ENCODE results near the gene RNF111. TPM values are rescaled to one million over a fixed set of nuclear protein-coding genes. Genes with fewer than 3 reads are reported as not detected.

RNF111 gene
- total and polyA plus RNA-seq, 2 of the 13 experiments (the other 11 are each of a cell fraction or from before 2014, with no cell fraction given) = 12.1 to 23.1 TPM

- H3K9me3 ChIP-seq (ENCODE audit: low read length) = no peaks in the 10 kb centered on the region
- BruUV-seq (replicated peaks) = no TSS peak
- intact Hi-C loops (cut with micrococcal nuclease; ENCODE audit: unreplicated experiment) (no loop called here), in situ Hi-C loops (cut with HindIII; ENCODE audit: extremely low pct_ligation_motif_present, low pct_unique_long_range_greater_than_20kb) (no loop called here)
- peaks cover 18 to 77% of the 10 kb centered on the region in 2 experiments for H3K36me3 ChIP-seq (replicated peaks in 1 of 2; ENCODE audit: control insufficient read depth in 1 of 2, insufficient read depth in 2 of 2, low read length in 2 of 2)
- H3K9ac ChIP-seq (ENCODE audit: insufficient read depth, low read depth, low read length) = no peak overlapping the region
- 94% methylated on average over 4 of the region's 4 CpGs for WGBS (ENCODE audit: low lambda C conversion rate)
- TF ChIP-seq NRL (CRISPR knock-in tag; IDR thresholded peaks at IDR 0.05; ENCODE audit: borderline replicate concordance) (no peak), YEATS4 (CRISPR knock-in tag; IDR thresholded peaks at IDR 0.05; ENCODE audit: borderline replicate concordance) (no peak), ARID3A (IDR thresholded peaks at IDR 0.05; ENCODE audit: low read depth, low read length) (no peak), ZNF33A (CRISPR knock-in tag; IDR thresholded peaks at IDR 0.05; ENCODE audit: borderline replicate concordance) (no peak), ZSCAN5A (CRISPR knock-in tag; IDR thresholded peaks at IDR 0.05; ENCODE audit: borderline replicate concordance) (no peak), ZSCAN29 (CRISPR knock-in tag; conservative IDR thresholded peaks at IDR 0.05) (no peak), PHB2 (IDR thresholded peaks at IDR 0.05; ENCODE audit: partially characterized antibody) (no peak), ATF6 (CRISPR knock-in tag; conservative IDR thresholded peaks at IDR 0.05) (no peak), ZNF543 (CRISPR knock-in tag; IDR thresholded peaks at IDR 0.05) (no peak), NBN (conservative IDR thresholded peaks at IDR 0.05) (no peak), MED13 (CRISPR knock-in tag; IDR thresholded peaks at IDR 0.05) (no peak), THAP9 (CRISPR knock-in tag; IDR thresholded peaks at IDR 0.05; ENCODE audit: borderline replicate concordance) (no peak), ZNF317 (CRISPR knock-in tag; IDR thresholded peaks at IDR 0.05) (no peak), RAD51 (IDR thresholded peaks at IDR 0.05; ENCODE audit: borderline replicate concordance) (no peak), JUND (CRISPR knock-in tag; IDR thresholded peaks at IDR 0.05) (no peak), RARA (CRISPR knock-in tag; IDR thresholded peaks at IDR 0.05) (no peak), MLLT10 (CRISPR knock-in tag; IDR thresholded peaks at IDR 0.05) (no peak)
- DNase-seq (ENCODE audit: low spot score) (no peak), FAIRE-seq (no peak), ATAC-seq (no peak)
- CTCF ChIA-PET (ENCODE audit: low intra/inter-chr PET ratio, low total read pairs) = no interaction called here
- H3K27me3 ChIP-seq (ENCODE audit: control insufficient read depth in 1 of 2, insufficient read depth in 2 of 2, low read length in 2 of 2) = no peaks in the 10 kb centered on the region
- no peaks in the 10 kb centered on the region for H3K79me2 ChIP-seq (ENCODE audit: insufficient read depth, low read length)
- POLR2A ChIA-PET = no interaction called here
- no peak overlapping the region for H3K4me2 ChIP-seq (ENCODE audit: low read depth, low read length)
- no peak overlapping the region for H3K27ac ChIP-seq (ENCODE audit: extremely low read length, insufficient read depth, low read length)
- H2AFZ ChIP-seq (ENCODE audit: low read length) = no peak overlapping the region
- no peaks in the 10 kb centered on the region for H3K4me1 ChIP-seq (ENCODE audit: insufficient read depth, low read length)
- no peak overlapping the region for H3K4me3 ChIP-seq (replicated peaks in 1 of 3; ENCODE audit: insufficient read depth in 1 of 3, low read depth in 2 of 3, low read length in 3 of 3)
- H4K20me1 ChIP-seq (ENCODE audit: insufficient read depth, low read length) = no peaks in the 10 kb centered on the region
These were observed 75.6 kb downstream of the RNF111 start for GRCh38 chr15:59063042-59063441.
